SK-N-SH (cell line): ENCODE data around the gene ARHGAP15.

Experiments
- GATA2 ChIP-seq: sonication (generic); formaldehyde crosslinking; IDR thresholded peaks from 2 replicates; pipeline ENCODE4 v1.5.0; 2020; ENCODE audit warnings: mild to moderate bottlenecking, missing genetic modification reagents
- RFX5 ChIP-seq: IDR thresholded peaks from 2 replicates; pipeline ENCODE4 v1.6.1; 2012; ENCODE audit warnings: mild to moderate bottlenecking, improper control_type of control experiment, low read length
- TF ChIP-seq, protein P1 (sequence below): fragments of 200-600 bp; sonication (generic); IDR thresholded peaks from 2 replicates; pipeline ENCODE4 v1.6.1; 2017; ENCODE audit warnings: antibody characterized with exemption, mild to moderate bottlenecking, moderate library complexity

DNA sequence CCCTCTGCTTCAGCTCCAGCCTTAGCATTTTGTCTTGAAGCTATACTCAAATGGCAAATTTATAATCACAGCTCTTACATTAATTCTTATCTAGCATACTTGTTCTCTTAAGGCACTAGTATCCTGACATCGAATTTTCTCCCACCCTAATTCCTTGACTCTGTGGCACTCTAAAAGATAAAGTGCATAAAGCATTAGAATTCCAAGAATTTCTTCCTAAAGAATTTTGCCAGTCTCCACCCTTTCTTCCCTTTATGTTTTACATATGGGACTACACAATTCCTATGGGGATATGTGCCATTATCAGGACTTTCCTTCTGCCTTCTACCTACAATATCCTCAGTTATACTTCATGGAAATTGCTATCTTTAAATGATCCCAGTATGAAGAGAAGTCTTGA is 560.3 kb downstream of the ARHGAP15 start:
- TF ChIP-seq RFX5 (no peak), GATA2 (no peak)
- TF ChIP-seq, protein P1, sequence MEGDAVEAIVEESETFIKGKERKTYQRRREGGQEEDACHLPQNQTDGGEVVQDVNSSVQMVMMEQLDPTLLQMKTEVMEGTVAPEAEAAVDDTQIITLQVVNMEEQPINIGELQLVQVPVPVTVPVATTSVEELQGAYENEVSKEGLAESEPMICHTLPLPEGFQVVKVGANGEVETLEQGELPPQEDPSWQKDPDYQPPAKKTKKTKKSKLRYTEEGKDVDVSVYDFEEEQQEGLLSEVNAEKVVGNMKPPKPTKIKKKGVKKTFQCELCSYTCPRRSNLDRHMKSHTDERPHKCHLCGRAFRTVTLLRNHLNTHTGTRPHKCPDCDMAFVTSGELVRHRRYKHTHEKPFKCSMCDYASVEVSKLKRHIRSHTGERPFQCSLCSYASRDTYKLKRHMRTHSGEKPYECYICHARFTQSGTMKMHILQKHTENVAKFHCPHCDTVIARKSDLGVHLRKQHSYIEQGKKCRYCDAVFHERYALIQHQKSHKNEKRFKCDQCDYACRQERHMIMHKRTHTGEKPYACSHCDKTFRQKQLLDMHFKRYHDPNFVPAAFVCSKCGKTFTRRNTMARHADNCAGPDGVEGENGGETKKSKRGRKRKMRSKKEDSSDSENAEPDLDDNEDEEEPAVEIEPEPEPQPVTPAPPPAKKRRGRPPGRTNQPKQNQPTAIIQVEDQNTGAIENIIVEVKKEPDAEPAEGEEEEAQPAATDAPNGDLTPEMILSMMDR = no peak
